Prostate gland (tissue), 2 donors: ENCODE results near the gene LRRTM4. TPM values are rescaled to one million over a fixed set of nuclear protein-coding genes. Genes with fewer than 3 reads are reported as not detected.
"Not testable (repeated sequence)": the region's sequence is repeated elsewhere in the genome, so short reads cannot be mapped to it uniquely, and the experiment has no call there.

Source experiments
- DNase-seq: peaks from one replicate; pipeline ENCODE4 v3.0.0-alpha.2; 2019; ENCODE audit warnings: low spot score
- H3K27ac ChIP-seq, 2 donors: fragments of 200-600 bp; sonication (generic); 2 replicates each; pipeline ENCODE4 v1.5.1; 2017 to 2019
- H3K27me3 ChIP-seq: fragments of 200-600 bp; sonication (generic); replicated peaks from 2 replicates; pipeline ENCODE4 v1.5.1; 2019; ENCODE audit not compliant: insufficient read depth
- H3K36me3 ChIP-seq, 2 donors: fragments of 200-600 bp; sonication (generic); 1 replicate in 1 of 2; 2 replicates in 1 of 2; pipeline versions ENCODE4 v1.5.1 to v1.8.1; 2017 to 2019
- H3K4me1 ChIP-seq: fragments of 200-600 bp; sonication (generic); replicated peaks from 2 replicates; pipeline ENCODE4 v1.5.1; 2019
- H3K4me3 ChIP-seq, 2 donors: fragments of 200-600 bp; sonication (generic); 2 replicates each; pipeline ENCODE4 v1.5.1; 2017 to 2019
- H3K9me3 ChIP-seq: fragments of 200-600 bp; sonication (generic); 2 replicates; pipeline ENCODE4 v1.5.1; 2017
- CTCF ChIP-seq, 4 experiments: fragments of 200-600 bp in 2 of 4; fragments of 450-650 bp in 2 of 4; sonication (generic) in 2 of 4; IDR thresholded peaks; 1 replicate in 3 of 4; 2 replicates in 1 of 4; pipeline ENCODE4 v1.5.1; 2016 to 2019; ENCODE audit warnings: antibody characterized with exemption in 4 of 4, mild to moderate bottlenecking in 2 of 4, moderate library complexity in 2 of 4
- POLR2A ChIP-seq: fragments of 450-650 bp; IDR thresholded peaks from one replicate; pipeline ENCODE4 v1.6.1; 2016; ENCODE audit warnings: antibody characterized with exemption, mild to moderate bottlenecking
- POLR2AphosphoS5 ChIP-seq: sonication (generic); formaldehyde crosslinking; IDR thresholded peaks from one replicate; pipeline ENCODE4 v1.6.1; 2017; ENCODE audit warnings: antibody characterized with exemption
- WGBS: methylation state at CpG from one replicate; pipeline ENCODE4 v1.1.5; 2018; 5-methylcytosine and 5-hydroxymethylcytosine counted together
- intact Hi-C: fragments of 100-400 bp; cut with DNase I; formaldehyde crosslinking; loops from one replicate; pipeline ENCODE4 v1.14.2; 2022
- total RNA-seq, 2 donors: library from RNA; depleted of rRNA; stranded (reverse); fragments of >200 nt; gene quantifications; one replicate each; pipeline ENCODE4 v1.1.0, GENCODE V29; 2016

The LRRTM4 gene
- total RNA-seq, 2 donors from 2014 or later = 0.09 to 6.2 TPM

DNA sequence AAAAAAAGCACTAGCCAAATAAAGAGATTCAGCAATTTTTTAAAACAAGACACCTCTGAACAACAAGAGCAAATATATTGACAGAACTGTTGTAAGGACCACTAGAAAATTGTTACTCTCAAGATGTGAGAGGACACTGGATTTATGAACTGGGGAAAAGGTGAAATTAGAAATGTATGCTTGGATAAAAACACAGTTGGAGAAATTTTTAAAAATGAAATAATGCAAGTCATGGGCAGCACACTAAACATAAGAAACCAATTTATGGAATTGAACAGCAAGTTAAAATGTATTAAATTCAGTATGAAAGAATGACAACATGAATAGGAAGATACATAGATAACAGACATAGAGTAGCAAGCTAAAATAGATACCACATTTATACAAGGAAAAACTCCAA lies 377.4 kb downstream of the LRRTM4 start:
- no peaks in the 10 kb centered on the region for H3K4me1 ChIP-seq
- intact Hi-C loops = no loop called here
- H3K27ac ChIP-seq = no peak overlapping the region
- no peak for TF ChIP-seq CTCF (IDR thresholded peaks at IDR 0.05)
- no peak for TF ChIP-seq POLR2AphosphoS5
- no peak for TF ChIP-seq POLR2A
- H3K4me3 ChIP-seq = no peak overlapping the region
- no peaks in the 10 kb centered on the region for H3K36me3 ChIP-seq
- no peaks in the 10 kb centered on the region for H3K9me3 ChIP-seq
- H3K27me3 ChIP-seq = no peaks in the 10 kb centered on the region
- DNase-seq = no peak

GRCh38 chr2:77142141-77142540 lies 380.0 kb downstream of the LRRTM4 start:
- intact Hi-C loops = no loop called here
- TF ChIP-seq POLR2A = no peak
- no peak for TF ChIP-seq POLR2AphosphoS5
- TF ChIP-seq CTCF (IDR thresholded peaks at IDR 0.05) = no peak
- Histone ChIP-seq H3K27me3 (no peaks in the 10 kb centered on the region), H3K4me3 (no peak overlapping the region), H3K4me1 (no peaks in the 10 kb centered on the region), H3K9me3 (no peaks in the 10 kb centered on the region), H3K27ac (no peak overlapping the region), H3K36me3 (no peaks in the 10 kb centered on the region)
- DNase-seq = no peak
- 91% methylated on average over 3 of the region's 3 CpGs for WGBS

- H3K4me3 ChIP-seq, H3K4me1 ChIP-seq, H3K9me3 ChIP-seq, H3K27ac ChIP-seq, intact Hi-C loops, H3K36me3 ChIP-seq, H3K27me3 ChIP-seq, DNase-seq: not testable (repeated sequence)
- 95% methylated on average over 8 of the region's 8 CpGs for WGBS
These were observed 393.7 kb downstream of the LRRTM4 start for GRCh38 chr2:77128479-77128878.

- Histone ChIP-seq H3K27ac (no peak overlapping the region), H3K36me3 (no peaks in the 10 kb centered on the region), H3K27me3 (no peaks in the 10 kb centered on the region), H3K9me3 (no peaks in the 10 kb centered on the region), H3K4me3 (no peak overlapping the region), H3K4me1 (no peaks in the 10 kb centered on the region)
- intact Hi-C loops = no loop called here
- TF ChIP-seq CTCF (IDR thresholded peaks at IDR 0.05) (no peak), POLR2A (no peak), POLR2AphosphoS5 (no peak)
- DNase-seq = no peak
These were observed 394.8 kb downstream of the LRRTM4 start for GRCh38 chr2:77127345-77127744.

- TF ChIP-seq CTCF (IDR thresholded peaks at IDR 0.05) (no peak), POLR2AphosphoS5 (no peak), POLR2A (no peak)
- no peaks in the 10 kb centered on the region for H3K9me3 ChIP-seq
- H3K36me3 ChIP-seq = no peaks in the 10 kb centered on the region
- H3K4me3 ChIP-seq = no peak overlapping the region
- no peaks in the 10 kb centered on the region for H3K27me3 ChIP-seq
- intact Hi-C loops = no loop called here
- WGBS = 84% methylated on average over 3 of the region's 3 CpGs
- H3K27ac ChIP-seq = no peak overlapping the region
- no peaks in the 10 kb centered on the region for H3K4me1 ChIP-seq
- DNase-seq = no peak
These were observed 400.7 kb downstream of the LRRTM4 start for GRCh38 chr2:77121518-77121917.
